GM12878 (cell line): ENCODE data around the gene RTN3.

Source experiments
- EP300 ChIP-seq, 2 experiments: fragments of 150-350 bp in 1 of 2; IDR thresholded peaks; 2 replicates each; pipeline ENCODE4 v1.6.1; 2011 to 2012; ENCODE audit warnings: low read depth in 2 of 2, low read length in 2 of 2, borderline replicate concordance in 1 of 2, improper control_type of control experiment in 1 of 2, inconsistent platforms in 1 of 2; ENCODE audit not compliant: control insufficient read depth in 1 of 2
- JUND ChIP-seq: IDR thresholded peaks from 2 replicates; pipeline ENCODE4 v1.6.1; 2012; ENCODE audit warnings: low read depth, mild to moderate bottlenecking, low read length, improper control_type of control experiment, moderate library complexity
- POLR2A ChIP-seq: IDR thresholded peaks from 2 replicates; pipeline ENCODE4 v1.6.1; 2011; ENCODE audit warnings: low read depth, mild to moderate bottlenecking, low read length
- TF ChIP-seq, protein P1 (sequence below), 3 experiments: IDR thresholded peaks in 2 of 3; conservative IDR thresholded peaks in 1 of 3; 2 replicates each; pipeline ENCODE4 v1.5.1; 2011; ENCODE audit warnings: low read depth in 3 of 3, low read length in 3 of 3, mild to moderate bottlenecking in 3 of 3, control low read depth in 2 of 3, moderate library complexity in 2 of 3, inconsistent platforms in 1 of 3, mixed read lengths in 1 of 3; ENCODE audit not compliant: control insufficient read depth in 2 of 3, insufficient read depth in 1 of 3; ENCODE audit errors: extremely low read depth in 1 of 3

DNA sequence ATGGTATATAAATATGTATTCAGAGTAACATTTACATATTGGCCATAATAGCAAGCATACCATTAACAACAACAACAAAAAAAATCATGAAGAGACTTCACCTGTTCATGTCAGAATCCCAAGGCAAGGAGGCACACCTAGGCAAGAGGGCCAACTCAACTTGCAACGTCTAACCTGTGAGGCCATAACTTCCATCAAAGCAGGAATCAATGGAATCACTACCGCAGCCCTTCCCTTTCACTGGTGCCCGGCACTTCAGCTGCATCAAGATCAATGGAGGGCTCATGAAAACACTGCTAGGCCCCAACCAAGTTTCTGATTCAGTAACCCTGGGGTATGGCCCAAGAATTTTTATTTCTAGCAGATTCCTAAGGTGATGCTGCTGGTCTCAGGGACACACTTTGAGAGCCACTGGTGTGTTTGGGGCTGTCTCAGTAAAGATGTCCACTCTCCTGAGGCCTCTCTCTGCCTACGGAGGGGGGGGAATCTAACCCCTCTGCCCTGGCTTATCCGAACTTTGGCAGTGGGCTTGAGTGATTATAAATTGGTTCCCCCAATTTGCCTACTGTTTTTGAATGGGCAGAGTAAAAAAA is 79.3 kb downstream of the RTN3 start:
- TF ChIP-seq JUND (no peak), EP300 (IDR thresholded peaks at IDR 0.05; ENCODE audit: borderline replicate concordance in 1 of 2, control insufficient read depth in 1 of 2, low read depth in 2 of 2, low read length in 2 of 2) (no peak), POLR2A (no peak)
- TF ChIP-seq, protein P1, sequence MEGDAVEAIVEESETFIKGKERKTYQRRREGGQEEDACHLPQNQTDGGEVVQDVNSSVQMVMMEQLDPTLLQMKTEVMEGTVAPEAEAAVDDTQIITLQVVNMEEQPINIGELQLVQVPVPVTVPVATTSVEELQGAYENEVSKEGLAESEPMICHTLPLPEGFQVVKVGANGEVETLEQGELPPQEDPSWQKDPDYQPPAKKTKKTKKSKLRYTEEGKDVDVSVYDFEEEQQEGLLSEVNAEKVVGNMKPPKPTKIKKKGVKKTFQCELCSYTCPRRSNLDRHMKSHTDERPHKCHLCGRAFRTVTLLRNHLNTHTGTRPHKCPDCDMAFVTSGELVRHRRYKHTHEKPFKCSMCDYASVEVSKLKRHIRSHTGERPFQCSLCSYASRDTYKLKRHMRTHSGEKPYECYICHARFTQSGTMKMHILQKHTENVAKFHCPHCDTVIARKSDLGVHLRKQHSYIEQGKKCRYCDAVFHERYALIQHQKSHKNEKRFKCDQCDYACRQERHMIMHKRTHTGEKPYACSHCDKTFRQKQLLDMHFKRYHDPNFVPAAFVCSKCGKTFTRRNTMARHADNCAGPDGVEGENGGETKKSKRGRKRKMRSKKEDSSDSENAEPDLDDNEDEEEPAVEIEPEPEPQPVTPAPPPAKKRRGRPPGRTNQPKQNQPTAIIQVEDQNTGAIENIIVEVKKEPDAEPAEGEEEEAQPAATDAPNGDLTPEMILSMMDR (IDR thresholded peaks at IDR 0.05 in 2 of 3, conservative IDR thresholded peaks at IDR 0.05 in 1 of 3; ENCODE audit: control insufficient read depth in 2 of 3, extremely low read depth in 1 of 3, insufficient read depth in 1 of 3, low read depth in 3 of 3, low read length in 3 of 3), result no peak
